GM19468 (cell line): Measurements from ENCODE around the gene TMEM231.
"Not testable (repeated sequence)": the region's sequence is repeated elsewhere in the genome, so short reads cannot be mapped to it uniquely, and the experiment has no call there.

ENCODE experiments used
- ATAC-seq: cut with Tn5 transposase; IDR thresholded peaks from one replicate; pipeline ENCODE4 v1.9.1; 2021; ENCODE audit warnings: mild to moderate bottlenecking, moderate library complexity, moderate number of reproducible peaks; ENCODE audit not compliant: unreplicated experiment; ENCODE audit errors: extremely low read depth

TMEM231 gene

DNA sequence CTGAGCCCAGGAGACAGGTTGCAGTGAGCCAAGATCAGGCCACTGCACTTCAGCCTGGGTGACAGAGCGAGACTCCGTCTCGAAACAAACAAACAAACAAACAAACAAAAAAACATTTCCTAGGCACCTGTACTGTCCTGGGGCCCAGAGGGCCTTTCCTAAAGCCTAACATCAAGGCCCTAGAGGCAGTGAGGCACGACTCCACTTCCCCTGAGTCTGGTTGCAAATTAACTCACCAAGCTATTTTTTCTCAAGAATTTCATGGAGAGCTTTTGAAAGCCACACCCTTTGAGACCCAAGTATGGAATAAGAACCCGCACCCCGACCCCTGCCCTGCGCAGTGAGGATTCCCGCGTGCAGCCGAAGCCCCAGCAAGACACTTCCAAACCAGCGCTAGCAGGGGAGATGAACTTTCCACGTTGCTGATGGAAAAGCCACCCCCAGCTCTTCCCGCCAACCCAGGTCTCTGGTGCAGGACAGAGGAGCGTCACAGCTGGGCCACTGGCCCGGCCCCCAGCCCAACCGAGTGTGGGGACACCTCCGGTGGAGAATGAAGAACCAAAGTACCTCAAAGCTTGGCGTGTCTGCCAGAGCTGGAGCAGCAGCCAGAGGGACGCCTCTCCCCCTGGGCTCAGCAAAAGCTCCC is 21.4 kb downstream of the TMEM231 start:
- ATAC-seq = no peak

DNA sequence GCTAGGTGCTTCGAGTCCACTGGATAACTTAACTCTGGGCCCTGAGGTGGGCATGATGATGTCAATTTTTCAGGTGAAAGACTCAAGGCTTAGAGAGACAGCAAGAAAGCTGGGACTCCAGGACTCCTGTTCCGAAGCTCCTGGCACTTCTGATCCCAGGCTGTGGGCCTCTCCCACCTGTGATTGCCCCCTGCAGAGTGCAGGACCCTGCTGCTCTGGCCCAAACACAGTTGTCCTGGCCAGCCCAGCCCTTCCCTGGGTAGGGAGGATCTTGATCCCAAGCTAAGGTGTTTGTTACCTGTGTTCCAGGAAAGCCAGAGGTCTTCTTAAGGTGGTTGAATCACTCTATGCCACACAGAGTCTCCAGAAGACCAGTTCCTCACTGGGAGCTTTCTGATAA is 23.3 kb downstream of the TMEM231 start:
- ATAC-seq = no peak

DNA sequence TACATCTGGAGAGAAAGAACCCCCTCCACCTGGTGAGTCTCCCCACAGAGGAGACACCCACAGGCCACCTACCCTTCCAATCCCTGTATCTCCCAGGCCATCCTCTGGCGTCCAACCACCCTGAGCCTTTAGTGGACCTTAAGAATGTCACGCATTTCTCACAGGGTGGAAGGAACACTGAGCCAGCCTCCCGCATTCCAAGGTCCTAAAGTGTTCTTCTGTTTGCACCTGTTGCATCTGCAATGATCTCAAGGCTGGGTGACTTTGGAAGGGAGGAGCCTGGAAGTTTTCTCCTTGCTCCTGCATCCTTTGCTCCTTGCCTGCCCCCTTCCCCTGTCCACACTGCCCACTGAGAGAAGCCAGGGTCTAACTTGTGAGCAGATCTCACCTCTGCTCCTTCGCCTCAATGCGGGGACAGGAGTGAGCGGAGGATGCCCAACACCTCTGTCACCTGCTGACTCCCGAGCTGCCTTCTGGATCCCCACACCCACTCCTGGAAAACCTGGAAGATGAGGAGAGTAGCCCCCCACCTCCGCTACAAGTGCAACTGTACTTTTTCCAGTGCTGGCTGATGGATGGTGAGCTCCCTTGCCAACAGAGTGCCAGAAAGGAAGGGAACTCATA is 23.8 kb downstream of the TMEM231 start:
- no peak for ATAC-seq

DNA sequence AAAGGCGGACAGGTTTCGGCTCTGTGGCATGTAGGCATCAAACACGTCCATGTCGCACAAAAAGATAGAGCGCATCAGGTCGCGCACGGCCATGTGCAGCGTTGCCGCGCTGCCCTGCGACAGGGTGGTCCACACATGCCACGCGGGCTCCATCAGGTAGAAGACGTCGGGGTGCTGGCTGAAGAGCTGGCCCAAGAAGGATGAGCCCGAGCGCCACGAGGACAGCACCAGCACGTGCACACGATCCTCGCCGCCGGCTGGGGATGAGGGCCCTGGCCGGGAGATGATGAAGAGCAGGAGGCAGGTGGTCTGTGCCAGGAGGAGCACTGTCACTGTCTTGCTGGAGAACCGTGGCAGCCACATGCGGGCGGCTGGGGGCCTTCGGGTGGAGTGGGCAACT is 26.1 kb downstream of the TMEM231 start:
- no peak for ATAC-seq

DNA sequence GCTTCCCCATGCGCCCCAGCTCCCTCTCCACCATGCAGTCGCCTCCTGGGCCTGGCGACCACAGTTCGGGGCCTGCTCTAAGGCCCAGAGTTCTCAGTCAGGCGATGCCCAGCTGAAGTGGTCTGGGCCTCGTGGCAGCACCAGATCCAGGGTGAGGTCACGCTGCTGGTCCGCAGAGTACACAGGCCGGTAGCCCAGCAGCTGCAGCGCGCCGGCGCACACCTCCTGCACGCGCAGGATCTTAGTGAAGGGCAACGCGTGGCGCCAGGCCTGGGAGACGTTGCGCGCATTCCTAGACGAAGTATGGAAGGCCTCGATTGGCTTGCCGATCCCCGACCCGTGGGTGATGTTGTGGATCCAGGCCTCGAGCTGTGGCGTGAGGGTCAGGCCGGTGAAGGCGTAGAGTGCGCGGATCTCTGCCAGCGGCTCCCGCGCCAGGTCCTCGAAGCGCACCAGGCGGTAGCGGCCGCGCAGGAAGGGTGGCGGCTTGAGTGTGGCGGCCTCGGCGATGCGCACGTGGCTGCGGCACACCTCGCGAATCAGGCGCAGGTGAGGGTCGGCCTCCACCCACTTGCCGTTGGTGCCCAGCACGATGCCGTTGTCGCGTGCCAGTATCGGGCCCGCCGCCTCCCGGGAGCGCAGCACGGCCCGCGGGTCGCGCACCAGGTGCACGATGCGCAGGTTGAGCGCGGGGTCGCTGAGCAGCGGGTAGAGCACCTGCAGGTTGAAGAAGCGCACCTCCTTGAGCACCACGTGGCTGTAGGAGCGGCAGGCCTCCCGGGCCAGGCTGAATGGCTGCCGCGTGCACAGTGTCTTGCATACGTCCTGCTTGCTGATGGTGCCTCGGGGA is 26.8 kb downstream of the TMEM231 start:
- no peak for ATAC-seq

DNA sequence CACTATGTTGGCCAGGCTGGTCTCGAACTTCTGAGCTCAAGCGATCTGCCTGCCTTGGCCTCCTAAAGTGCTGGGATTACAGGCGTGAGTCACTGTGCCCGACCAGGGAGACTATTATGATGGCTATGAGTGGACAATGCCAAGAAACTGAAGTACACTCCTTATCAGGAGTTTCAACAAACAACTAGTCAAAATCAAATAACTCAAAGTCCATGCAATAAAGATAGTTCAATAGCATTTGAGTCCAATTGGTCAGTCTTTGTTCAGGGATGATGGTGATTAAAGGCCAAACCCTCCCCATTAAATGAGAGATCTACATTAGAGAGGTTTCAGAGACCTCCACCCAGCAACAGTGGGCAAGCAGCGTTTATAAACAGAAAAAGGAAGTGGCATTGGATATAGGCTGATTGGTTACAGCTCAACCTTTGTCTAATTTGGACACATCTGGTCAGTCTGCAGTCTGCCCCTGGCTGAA is 28.2 kb downstream of the TMEM231 start:
- ATAC-seq = no peak

DNA sequence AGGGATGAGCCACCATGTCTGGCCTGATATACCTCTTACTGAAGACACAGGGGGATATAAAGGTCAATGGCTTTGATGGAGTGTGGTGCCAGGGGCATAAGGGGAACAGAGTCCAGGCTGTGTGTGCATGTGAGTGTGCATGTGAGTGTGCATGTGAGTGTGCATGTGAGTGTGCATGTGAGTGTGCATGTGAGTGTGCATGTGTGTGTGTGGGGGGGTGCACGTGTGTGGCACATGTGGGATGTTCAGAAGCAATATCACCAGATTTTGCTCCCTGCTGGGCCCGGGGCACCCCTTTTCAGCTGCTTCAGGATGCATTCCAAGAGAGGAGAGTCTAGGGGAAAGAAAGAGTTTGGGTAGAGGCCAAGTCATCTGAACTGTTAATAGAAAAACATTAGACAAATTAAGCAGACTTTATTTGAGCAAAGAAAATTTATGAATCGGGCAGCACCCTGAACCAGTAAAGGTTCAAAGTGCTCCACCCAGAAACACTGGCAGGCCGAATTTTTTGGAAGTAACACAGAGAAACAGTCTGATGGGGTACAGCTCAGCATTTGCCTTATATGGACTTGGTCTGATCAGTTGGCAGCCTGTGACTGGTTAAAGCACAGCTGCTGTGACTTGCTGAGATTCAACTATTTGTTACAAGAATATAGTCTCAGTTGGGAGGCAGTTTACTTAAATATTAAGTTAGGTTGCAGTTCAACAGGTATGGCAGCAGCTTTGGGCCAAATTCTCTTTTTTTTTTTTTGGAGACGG is 29.8 kb downstream of the TMEM231 start:
- no peak for ATAC-seq

DNA sequence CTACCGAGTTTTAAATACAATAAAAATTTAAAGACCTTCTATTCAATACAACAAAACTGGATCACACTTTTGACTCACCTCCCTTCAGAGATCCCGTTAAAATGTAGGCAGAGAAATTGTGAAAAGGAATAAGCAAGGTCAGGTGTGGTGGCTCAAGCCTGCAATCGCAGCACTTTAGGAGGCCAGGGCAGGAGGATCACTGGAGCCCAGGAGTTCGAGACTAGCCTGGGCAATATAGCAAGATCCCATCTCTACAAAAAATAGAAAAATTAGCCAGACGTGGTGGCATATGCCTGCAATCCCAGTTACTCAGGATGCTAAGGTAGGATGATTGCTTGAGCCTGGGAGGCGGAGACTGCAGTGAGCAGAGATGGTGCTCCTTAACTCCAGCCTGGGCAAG is 36.9 kb downstream of the TMEM231 start:
- ATAC-seq = no peak

DNA sequence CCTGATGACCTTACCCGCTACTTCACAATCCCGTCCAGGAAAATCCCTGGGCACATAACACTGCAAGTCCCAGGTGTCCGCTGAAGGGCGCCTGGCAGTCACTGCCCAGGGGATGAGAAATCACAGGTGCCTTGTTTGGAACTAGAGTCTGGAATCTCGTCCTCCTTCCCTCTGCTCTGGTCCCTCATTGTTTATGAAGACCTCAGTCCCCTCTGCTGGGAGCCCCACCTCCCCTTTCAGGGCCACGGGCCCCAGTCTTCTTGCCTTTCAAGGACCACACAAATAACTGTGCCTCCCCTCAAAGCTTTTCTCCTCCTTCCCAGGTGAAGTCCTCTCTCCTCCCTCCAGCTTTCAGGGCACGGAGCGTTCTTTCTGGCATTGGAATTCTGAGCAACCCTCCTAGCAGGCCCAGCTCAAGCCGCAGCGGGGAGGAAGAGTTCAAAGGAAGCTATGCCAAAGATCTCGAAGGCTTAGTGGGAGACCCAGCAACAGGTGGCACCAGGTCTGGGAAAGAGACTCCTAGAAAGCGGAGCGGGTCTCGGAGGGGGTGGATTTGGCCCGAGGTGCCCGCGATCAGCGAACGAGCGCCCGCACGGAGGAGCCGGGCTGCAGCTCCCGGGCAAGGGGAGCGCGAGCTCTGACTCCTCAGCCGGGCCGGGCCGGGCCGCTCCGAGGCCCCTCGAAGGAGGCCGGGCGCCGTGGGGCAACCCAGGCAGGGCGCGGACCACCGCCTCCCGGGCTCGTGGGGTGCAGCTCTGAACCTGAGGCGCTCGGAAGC is 39.7 kb downstream of the TMEM231 start:
- ATAC-seq = not testable (repeated sequence)

DNA sequence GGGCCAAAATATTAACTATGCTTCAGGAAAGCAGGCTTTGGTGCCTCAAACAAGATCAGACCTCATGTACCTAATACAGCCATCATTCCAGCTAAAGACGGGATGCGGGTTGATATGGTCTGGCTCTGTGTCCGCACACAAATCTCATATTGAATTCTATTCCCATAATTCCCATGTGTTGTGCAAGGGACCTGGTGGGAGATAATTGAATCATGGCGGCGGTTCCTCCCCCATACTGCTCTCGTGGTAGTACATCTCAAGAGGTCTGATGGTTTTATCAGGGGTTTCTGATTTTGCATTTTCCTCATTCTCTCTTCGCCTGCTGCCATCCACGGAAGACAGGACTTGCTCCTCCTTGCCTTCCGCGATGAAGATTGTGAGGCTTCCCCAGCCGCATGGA is 41.8 kb downstream of the TMEM231 start:
- no peak for ATAC-seq

DNA sequence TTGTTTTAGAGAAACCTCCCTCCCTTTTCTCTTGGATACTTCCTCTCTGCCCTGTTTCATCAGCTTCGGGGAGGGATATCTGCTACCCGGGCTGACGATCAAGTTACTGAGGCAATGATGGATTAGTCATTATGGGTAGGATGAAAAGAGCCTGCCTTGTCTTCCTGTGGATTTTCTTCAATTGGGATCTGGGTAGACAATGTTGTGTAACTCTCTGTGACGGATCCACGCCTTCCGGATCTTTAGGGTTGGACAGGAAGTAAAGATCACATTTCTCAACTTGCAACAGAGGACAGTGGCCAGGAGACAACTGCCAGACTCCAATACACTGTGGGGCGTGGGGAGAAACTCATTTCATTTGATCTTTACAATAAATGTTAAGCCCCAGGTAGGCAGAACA is 49.5 kb downstream of the TMEM231 start:
- ATAC-seq = no peak

DNA sequence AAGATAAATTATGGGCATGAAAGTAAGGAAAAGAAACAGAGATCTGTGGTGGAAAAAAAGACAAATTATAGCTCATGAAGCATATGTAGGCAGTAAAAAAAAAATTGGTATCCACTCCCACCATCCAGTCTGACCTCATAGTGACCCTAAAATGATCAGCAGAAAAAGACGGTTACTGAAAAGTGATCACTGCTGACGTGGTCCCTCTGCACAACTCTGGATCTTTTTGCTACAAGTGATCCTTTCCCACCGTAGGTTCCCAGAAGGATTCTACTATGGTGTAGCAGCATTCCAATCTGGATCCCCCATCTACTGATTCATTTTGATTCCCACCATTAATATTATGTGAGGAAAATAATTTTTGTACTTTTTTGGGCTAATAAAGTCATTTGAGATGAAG is 49.9 kb downstream of the TMEM231 start:
- ATAC-seq = no peak

DNA sequence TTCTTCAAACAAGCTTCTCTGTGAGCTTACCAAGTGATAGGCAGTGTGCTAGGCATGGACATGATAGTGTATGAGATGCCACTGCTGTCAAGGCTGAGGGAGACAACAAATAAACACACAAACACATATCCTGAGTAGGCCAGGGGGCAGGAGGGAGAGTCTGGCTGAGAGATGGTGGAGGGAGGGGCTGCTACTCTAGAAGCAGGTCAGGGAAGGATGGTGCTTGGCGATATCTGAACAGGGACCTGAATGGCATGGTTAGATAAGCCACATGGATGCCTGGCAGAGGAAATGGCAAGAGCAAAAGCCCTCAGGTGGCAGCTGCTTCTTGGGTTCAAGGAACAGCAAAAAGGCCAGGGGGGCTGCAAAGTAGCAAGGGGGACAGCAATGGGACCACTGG is 52.3 kb downstream of the TMEM231 start:
- ATAC-seq = no peak

DNA sequence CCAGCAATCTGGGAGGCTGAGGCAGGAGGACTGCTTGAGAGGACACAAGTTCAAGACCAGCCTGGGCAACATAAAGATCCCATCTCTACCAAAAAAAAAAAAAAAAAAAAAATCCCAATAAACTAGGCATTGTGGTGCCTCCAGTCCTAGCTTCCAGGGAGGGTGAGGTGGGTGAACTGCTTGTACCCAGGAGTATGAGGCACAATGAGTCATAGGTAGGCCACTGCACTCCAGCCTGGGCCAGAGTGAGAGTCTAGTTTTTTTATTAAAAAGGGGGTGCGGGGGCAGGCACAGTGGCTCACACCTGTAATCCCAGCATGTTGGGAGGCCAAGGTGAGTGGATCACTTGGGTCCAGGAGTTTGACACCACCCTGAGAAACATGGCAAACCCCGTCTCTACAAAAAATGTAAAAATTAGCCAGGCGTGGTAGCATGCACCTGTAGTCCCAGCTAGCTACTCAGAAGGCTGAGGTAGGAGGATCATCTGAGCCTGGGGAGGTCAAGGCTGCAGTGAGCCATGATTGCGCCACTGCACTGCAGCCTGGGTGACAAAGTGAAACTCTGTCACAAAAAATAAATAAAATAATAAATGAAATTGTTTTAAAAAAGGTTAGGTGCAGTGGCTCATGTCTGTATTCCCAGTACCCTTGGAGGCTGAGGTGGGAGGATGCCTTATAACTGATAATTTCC is 53.0 kb downstream of the TMEM231 start:
- no peak for ATAC-seq

DNA sequence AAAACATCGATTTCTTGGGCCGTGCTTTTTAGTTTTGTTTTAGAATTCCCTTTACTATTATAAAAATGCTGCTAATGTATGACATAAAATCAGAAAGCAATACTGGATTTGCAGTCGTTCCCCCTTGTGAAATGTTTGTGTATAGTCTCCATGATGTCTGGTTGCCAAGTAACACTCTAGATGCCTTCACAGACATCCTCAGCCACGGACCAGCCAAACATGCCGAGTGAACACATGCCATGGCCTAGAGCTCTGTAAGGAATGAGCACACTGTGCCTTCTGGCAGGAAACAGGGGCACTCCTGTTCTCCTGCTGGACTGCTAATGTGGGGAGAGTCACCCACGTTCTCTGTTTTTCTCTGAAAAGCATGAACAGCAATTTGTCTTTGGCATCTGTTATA is 54.2 kb downstream of the TMEM231 start:
- not testable (repeated sequence) for ATAC-seq

DNA sequence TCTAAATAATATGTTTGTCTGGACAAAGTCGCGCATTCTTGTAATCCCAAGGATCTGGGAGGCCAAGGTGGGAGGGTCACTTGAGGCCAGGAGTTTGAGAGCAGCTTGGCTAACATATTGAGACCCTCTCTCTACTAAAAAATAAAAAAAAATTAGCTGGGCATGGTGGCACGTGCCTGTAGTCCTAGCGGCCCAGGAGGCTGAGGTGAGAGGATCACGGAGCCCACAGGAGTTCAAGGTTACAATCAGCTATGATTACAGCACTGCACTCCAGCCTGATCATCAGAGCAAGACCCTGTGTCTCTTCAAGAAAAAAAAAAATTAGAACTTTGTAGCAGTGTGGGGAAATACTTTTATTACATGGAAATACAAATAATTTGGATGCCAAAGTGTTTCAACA is 54.7 kb downstream of the TMEM231 start:
- ATAC-seq = no peak

DNA sequence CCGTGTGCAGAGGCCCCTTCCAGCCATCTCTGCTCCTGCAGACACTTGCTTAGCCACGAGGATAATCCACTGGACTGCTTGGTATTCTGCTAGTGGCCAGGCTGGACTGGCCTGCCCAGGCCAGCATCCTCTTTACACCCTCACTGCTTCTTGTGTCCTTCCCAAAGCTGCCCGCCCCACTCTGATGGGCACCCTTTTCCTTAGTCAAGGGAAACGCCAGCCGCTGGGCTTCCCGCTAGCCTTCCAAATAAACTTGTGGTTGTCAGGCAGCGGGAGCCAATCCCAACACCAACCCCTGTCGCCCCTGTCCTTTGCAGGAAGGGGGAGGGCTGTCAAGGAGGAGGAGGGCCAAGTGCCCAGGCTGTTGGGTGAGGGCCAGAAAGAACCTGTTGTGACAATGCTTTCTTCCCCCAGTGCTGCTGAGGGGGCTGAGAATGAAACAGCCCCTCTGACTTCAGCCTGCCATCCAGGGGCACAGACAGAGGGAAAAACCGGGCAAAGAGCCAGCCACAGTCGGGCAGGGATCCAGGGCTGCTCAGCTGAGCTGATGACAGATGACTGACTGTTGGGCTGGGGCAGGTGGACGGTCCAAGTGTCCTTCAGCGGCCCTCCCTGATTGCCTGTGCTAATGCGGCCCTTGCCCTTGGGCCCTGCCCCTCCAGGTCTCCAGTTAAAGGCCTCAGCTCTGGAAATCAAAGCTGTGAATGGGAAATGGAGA is 57.3 kb downstream of the TMEM231 start:
- ATAC-seq = not testable (repeated sequence)

DNA sequence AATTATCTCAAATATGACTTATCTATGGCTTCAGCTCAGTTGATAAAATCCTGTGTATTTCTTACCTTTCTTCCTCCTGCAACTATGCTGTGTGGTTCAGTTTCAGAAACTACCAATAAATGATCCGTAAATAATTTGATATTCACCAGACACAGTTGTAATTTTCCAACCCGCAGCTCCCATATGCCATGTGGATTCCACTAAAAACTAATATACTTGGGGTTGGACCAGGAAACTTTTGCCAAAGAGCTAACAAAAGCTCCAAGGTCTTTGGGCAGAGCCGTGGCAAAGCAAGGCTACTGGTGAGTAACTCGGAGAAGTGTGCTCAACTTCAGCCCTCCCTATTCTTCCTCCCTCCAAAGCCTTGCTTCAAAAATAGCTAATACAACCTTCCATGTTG is 58.5 kb downstream of the TMEM231 start:
- ATAC-seq = no peak
